Thyroid gland (tissue), 4 donors: ENCODE results near the gene RBPMS2. TPM values are rescaled to one million over a fixed set of nuclear protein-coding genes. Genes with fewer than 3 reads are reported as not detected.
A peak's percentile ranks its signal among the peaks of the same experiment; 100 is the strongest.
"Not testable (repeated sequence)": the region's sequence is repeated elsewhere in the genome, so short reads cannot be mapped to it uniquely, and the experiment has no call there.

ENCODE experiments used
- DNase-seq, 2 donors: peaks; one replicate each; pipeline ENCODE4 v3.0.0-alpha.2; 2019
- H3K27ac ChIP-seq, 3 donors: fragments of 200-600 bp; sonication (generic); 1 replicate in 2 of 3; 2 replicates in 1 of 3; pipeline ENCODE4 v1.5.1; 2016 to 2019; ENCODE audit warnings: mild to moderate bottlenecking in 1 of 3, moderate library complexity in 1 of 3
- H3K27me3 ChIP-seq: fragments of 200-600 bp; sonication (generic); one replicate; pipeline ENCODE4 v1.5.1; 2019
- H3K36me3 ChIP-seq, 2 donors: fragments of 200-600 bp; sonication (generic); one replicate each; pipeline ENCODE4 v1.5.1; 2016 to 2019
- H3K4me1 ChIP-seq, 2 donors: fragments of 200-600 bp; sonication (generic); one replicate each; pipeline ENCODE4 v1.5.1; 2017 to 2019
- H3K4me3 ChIP-seq, 3 donors: fragments of 200-600 bp; sonication (generic); replicated peaks in 1 of 3; 1 replicate in 2 of 3; 2 replicates in 1 of 3; pipeline ENCODE4 v1.5.1; 2016; ENCODE audit warnings: mild to moderate bottlenecking in 1 of 3
- H3K9me3 ChIP-seq: fragments of 200-600 bp; sonication (generic); one replicate; pipeline ENCODE4 v1.5.1; 2017
- CTCF ChIP-seq, 6 experiments: fragments of 200-600 bp in 3 of 6; fragments of 450-650 bp in 3 of 6; sonication (generic) in 3 of 6; IDR thresholded peaks; one replicate each; pipeline ENCODE4 v1.5.1; 2016 to 2019; ENCODE audit warnings: antibody characterized with exemption in 6 of 6, mild to moderate bottlenecking in 2 of 6, inconsistent platforms in 1 of 6, moderate library complexity in 1 of 6
- POLR2A ChIP-seq, 2 donors: fragments of 450-650 bp; IDR thresholded peaks; one replicate each; pipeline ENCODE4 v1.6.1; 2017; ENCODE audit warnings: antibody characterized with exemption in 2 of 2, mild to moderate bottlenecking in 2 of 2, moderate library complexity in 1 of 2
- WGBS, 2 donors: methylation state at CpG; one replicate each; pipeline ENCODE4 v1.1.5; 2017; 5-methylcytosine and 5-hydroxymethylcytosine counted together
- intact Hi-C: fragments of 100-400 bp; cut with DNase I; formaldehyde crosslinking; loops from one replicate; pipeline ENCODE4 v1.15.1; 2023
- total RNA-seq, 4 donors: library from RNA; depleted of rRNA; stranded (reverse); fragments of >200 nt; gene quantifications; one replicate each; pipeline ENCODE4 v1.2.3, GENCODE V29; 2016

RBPMS2 gene
- total RNA-seq, 4 donors from 2014 or later: 2.6 to 3.5 (median 3.1) TPM

GRCh38 chr15:64742385-64742784 lies 33.0 kb downstream of the RBPMS2 start:
- Histone ChIP-seq H3K4me1 (peaks cover 25 to 34% of the 10 kb centered on the region in 2 donors), H3K9me3 (no peaks in the 10 kb centered on the region), H3K27ac (peak overlapping the region; percentile 65 to 77 (median 70)), H3K4me3 (no peak overlapping the region), H3K36me3 (no peaks in the 10 kb centered on the region), H3K27me3 (no peaks in the 10 kb centered on the region)
- WGBS, 2 donors: 31 to 53% methylated on average over 7 to 8 of the region's 8 CpGs
- peak; percentile 89 to 93 for DNase-seq
- TF ChIP-seq CTCF (IDR thresholded peaks at IDR 0.05): no peak
- TF ChIP-seq POLR2A (IDR thresholded peaks at IDR 0.05): no peak
- intact Hi-C loops: no loop called here

GRCh38 chr15:64741708-64742107 lies 33.7 kb downstream of the RBPMS2 start:
- intact Hi-C loops, H3K36me3 ChIP-seq, H3K27me3 ChIP-seq, H3K9me3 ChIP-seq, DNase-seq, H3K4me3 ChIP-seq: not testable (repeated sequence)
- Histone ChIP-seq H3K4me1 (peaks cover 25 to 37% of the 10 kb centered on the region in 2 donors), H3K27ac (peak overlapping the region; percentile 38 to 77 (median 70))
- WGBS, 2 donors: 90 to 93% methylated on average over 16 of the region's 16 CpGs

GRCh38 chr15:64740311-64741170 lies 34.8 kb downstream of the RBPMS2 start:
- DNase-seq: peak; percentile 30 to 36
- H3K4me3 ChIP-seq: no peak overlapping the region
- no peaks in the 10 kb centered on the region for H3K36me3 ChIP-seq
- WGBS, 2 donors: 76 to 86% methylated on average over 30 to 31 of the region's 31 CpGs
- intact Hi-C loops: no loop called here
- TF ChIP-seq CTCF (IDR thresholded peaks at IDR 0.05) (peak in 3 of 6 experiments; percentile 9 to 15 (median 12)), POLR2A (IDR thresholded peaks at IDR 0.05) (no peak)
- H3K27ac ChIP-seq: peak overlapping the region in 1 of 3 donors; percentile 24
- H3K4me1 ChIP-seq: peaks cover 25 to 47% of the 10 kb centered on the region in 2 donors
- H3K27me3 ChIP-seq: no peaks in the 10 kb centered on the region
- H3K9me3 ChIP-seq: no peaks in the 10 kb centered on the region

GRCh38 chr15:64739577-64740143 lies 35.7 kb downstream of the RBPMS2 start:
- H3K9me3 ChIP-seq: no peaks in the 10 kb centered on the region
- H3K4me1 ChIP-seq: peaks cover 25 to 50% of the 10 kb centered on the region in 2 donors
- H3K27ac ChIP-seq: peak overlapping the region in 2 of 3 donors; percentile 62 to 66
- DNase-seq: no peak
- 80 to 83% methylated on average over 9 of the region's 9 CpGs for WGBS, 2 donors
- H3K4me3 ChIP-seq: no peak overlapping the region
- TF ChIP-seq CTCF (IDR thresholded peaks at IDR 0.05) (no peak), POLR2A (IDR thresholded peaks at IDR 0.05) (no peak)
- H3K27me3 ChIP-seq: no peaks in the 10 kb centered on the region
- intact Hi-C loops: loop anchor here (10.0 kb wide), 1 partner anchor 155 kb away; no protein-coding TSS in a partner anchor
- no peaks in the 10 kb centered on the region for H3K36me3 ChIP-seq

- peak; percentile 9 to 15 for DNase-seq
- no peak overlapping the region for H3K4me3 ChIP-seq
- peak overlapping the region; percentile 9 to 66 (median 62) for H3K27ac ChIP-seq
- 69 to 70% methylated on average over 4 of the region's 7 CpGs for WGBS, 2 donors
- TF ChIP-seq POLR2A (IDR thresholded peaks at IDR 0.05): no peak
- no peak for TF ChIP-seq CTCF (IDR thresholded peaks at IDR 0.05)
- H3K9me3 ChIP-seq: no peaks in the 10 kb centered on the region
- intact Hi-C loops: loop anchor here (10.0 kb wide), 1 partner anchor 156 kb away; no protein-coding TSS in a partner anchor
- no peaks in the 10 kb centered on the region for H3K36me3 ChIP-seq
- no peaks in the 10 kb centered on the region for H3K27me3 ChIP-seq
- peaks cover 25 to 50% of the 10 kb centered on the region in 2 donors for H3K4me1 ChIP-seq
Observed at GRCh38 chr15:64739156-64739555, 36.2 kb downstream of the RBPMS2 start.
